MM.1S (cell line): Measurements from ENCODE around the gene ECI2.

ENCODE experiments used
- DNase-seq: peaks from one replicate; pipeline ENCODE4 v3.0.0-alpha.2; 2015
- H2AFZ ChIP-seq: fragments of 300-600 bp; sonication (generic); 2 replicates; pipeline ENCODE4 v1.6.0; 2016; ENCODE audit warnings: antibody characterized with exemption, low read length
- H3F3A ChIP-seq: fragments of 300-600 bp; sonication (generic); 2 replicates; pipeline ENCODE4 v1.6.1; 2016; ENCODE audit warnings: mild to moderate bottlenecking, antibody characterized with exemption, low read length, moderate library complexity, mixed read lengths; ENCODE audit not compliant: insufficient read depth
- H3K27ac ChIP-seq: fragments of 300-600 bp; sonication (generic); 2 replicates; pipeline ENCODE4 v1.5.1; 2016; ENCODE audit warnings: mild to moderate bottlenecking, low read length
- H3K27me3 ChIP-seq: fragments of 300-600 bp; sonication (generic); replicated peaks from 2 replicates; pipeline ENCODE4 v1.6.0; 2016; ENCODE audit warnings: low read length; ENCODE audit not compliant: insufficient read depth
- H3K36me3 ChIP-seq: fragments of 300-600 bp; sonication (generic); replicated peaks from 2 replicates; pipeline ENCODE4 v1.6.1; 2016; ENCODE audit warnings: mild to moderate bottlenecking, low read length, mixed read lengths; ENCODE audit not compliant: insufficient read depth
- H3K4me1 ChIP-seq: fragments of 300-600 bp; sonication (generic); 2 replicates; pipeline ENCODE4 v1.6.1; 2016; ENCODE audit warnings: low read length, mixed read lengths
- H3K4me2 ChIP-seq: fragments of 300-600 bp; sonication (generic); 2 replicates; pipeline ENCODE4 v1.6.0; 2016; ENCODE audit warnings: low read depth, low read length
- H3K4me3 ChIP-seq: fragments of 300-600 bp; sonication (generic); 2 replicates; pipeline ENCODE4 v1.5.1; 2016; ENCODE audit warnings: low read length, mixed read lengths
- H3K79me2 ChIP-seq: fragments of 300-600 bp; sonication (generic); 2 replicates; pipeline ENCODE4 v1.6.1; 2016; ENCODE audit warnings: mixed run types, low read length, mixed read lengths
- H3K9ac ChIP-seq: fragments of 300-600 bp; sonication (generic); 2 replicates; pipeline ENCODE4 v1.6.1; 2016; ENCODE audit warnings: low read length, mixed read lengths
- H3K9me2 ChIP-seq: fragments of 300-600 bp; sonication (generic); replicated peaks from 2 replicates; pipeline ENCODE4 v1.6.1; 2016; ENCODE audit warnings: mild to moderate bottlenecking, low read length, mixed read lengths; ENCODE audit not compliant: insufficient read depth
- H3K9me3 ChIP-seq: fragments of 300-600 bp; sonication (generic); replicated peaks from 2 replicates; pipeline ENCODE4 v1.6.1; 2016; ENCODE audit warnings: mild to moderate bottlenecking, low read length, mixed read lengths; ENCODE audit not compliant: insufficient read depth
- H4K20me1 ChIP-seq: fragments of 300-600 bp; sonication (generic); 2 replicates; pipeline ENCODE4 v1.6.1; 2016; ENCODE audit warnings: mild to moderate bottlenecking, low read length, moderate library complexity, mixed read lengths; ENCODE audit not compliant: insufficient read depth
- EZH2 ChIP-seq: fragments of 300-600 bp; sonication (generic); optimal IDR thresholded peaks from 2 replicates; pipeline ENCODE3; 2017; ENCODE audit warnings: low read depth, mild to moderate bottlenecking, antibody characterized with exemption, low read length, mixed read lengths
- EZH2phosphoT487 ChIP-seq: fragments of 300-600 bp; sonication (generic); IDR thresholded peaks from 2 replicates; pipeline ENCODE4 v1.6.1; 2018; ENCODE audit warnings: antibody characterized with exemption, low read length
- TF ChIP-seq, protein P1 (sequence below): fragments of 300-600 bp; sonication (generic); IDR thresholded peaks from 2 replicates; pipeline ENCODE4 v1.5.1; 2016; ENCODE audit warnings: antibody characterized with exemption, low read length, mixed read lengths

The ECI2 gene

DNA sequence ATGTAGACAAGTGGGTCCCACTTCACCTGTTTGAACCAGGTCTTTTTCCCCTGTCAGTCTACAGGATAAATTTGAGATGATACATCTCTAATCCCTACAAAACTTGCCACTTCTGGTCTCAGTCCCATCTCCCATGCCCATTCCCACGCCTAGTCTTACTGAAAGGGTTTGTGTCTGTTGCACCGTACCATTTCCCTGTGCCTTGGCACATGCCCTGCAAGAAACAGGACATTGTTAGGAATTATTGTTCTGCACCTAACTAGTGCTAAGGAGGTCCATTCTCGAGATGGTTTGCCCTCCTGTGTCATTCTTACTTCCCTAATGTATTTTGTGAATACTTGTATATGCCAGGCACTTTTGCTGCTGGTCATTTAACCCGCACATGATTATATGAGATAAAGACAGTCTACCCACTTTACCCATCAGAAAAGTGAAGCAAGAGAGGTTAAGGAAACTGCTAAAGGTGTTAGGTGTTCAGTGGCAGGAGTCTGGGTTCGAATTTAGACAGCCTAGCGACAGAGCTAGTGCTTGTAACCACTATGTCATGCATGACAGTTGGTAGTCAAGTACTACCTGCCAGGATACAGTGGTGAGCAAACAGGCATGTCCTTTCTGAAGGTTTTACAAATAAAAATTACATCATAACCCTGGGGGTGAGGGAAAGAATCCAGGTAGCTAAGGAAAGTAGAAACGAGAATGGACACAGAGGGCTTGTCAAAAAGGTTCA, 69.2 kb downstream of the ECI2 start:
- Histone ChIP-seq H3F3A (no peaks in the 10 kb centered on the region), H3K27ac (no peak overlapping the region), H3K4me3 (no peak overlapping the region), H4K20me1 (no peaks in the 10 kb centered on the region), H3K4me2 (no peak overlapping the region), H3K9me3 (no peaks in the 10 kb centered on the region), H3K4me1 (no peaks in the 10 kb centered on the region), H3K79me2 (no peaks in the 10 kb centered on the region), H3K27me3 (no peaks in the 10 kb centered on the region), H2AFZ (no peak overlapping the region), H3K36me3 (peaks cover 9% of the 10 kb centered on the region; the same call in 1 of the 2 replicates), H3K9ac (no peak overlapping the region), H3K9me2 (no peaks in the 10 kb centered on the region)
- no peak for DNase-seq
- TF ChIP-seq EZH2: no peak
- TF ChIP-seq, protein P1, sequence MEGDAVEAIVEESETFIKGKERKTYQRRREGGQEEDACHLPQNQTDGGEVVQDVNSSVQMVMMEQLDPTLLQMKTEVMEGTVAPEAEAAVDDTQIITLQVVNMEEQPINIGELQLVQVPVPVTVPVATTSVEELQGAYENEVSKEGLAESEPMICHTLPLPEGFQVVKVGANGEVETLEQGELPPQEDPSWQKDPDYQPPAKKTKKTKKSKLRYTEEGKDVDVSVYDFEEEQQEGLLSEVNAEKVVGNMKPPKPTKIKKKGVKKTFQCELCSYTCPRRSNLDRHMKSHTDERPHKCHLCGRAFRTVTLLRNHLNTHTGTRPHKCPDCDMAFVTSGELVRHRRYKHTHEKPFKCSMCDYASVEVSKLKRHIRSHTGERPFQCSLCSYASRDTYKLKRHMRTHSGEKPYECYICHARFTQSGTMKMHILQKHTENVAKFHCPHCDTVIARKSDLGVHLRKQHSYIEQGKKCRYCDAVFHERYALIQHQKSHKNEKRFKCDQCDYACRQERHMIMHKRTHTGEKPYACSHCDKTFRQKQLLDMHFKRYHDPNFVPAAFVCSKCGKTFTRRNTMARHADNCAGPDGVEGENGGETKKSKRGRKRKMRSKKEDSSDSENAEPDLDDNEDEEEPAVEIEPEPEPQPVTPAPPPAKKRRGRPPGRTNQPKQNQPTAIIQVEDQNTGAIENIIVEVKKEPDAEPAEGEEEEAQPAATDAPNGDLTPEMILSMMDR: no peak
- TF ChIP-seq EZH2phosphoT487: no peak
